Measurements from ENCODE around the gene PAM. TPM values are rescaled to one million over a fixed set of nuclear protein-coding genes. Genes with fewer than 3 reads are reported as not detected.

The PAM gene
- total and polyA plus RNA-seq, 11 donors, result 569 to 1,548 (median 1,087) TPM

- 82 to 89% (median 83%) methylated on average over 5 of the region's 5 CpGs for WGBS, 4 donors
- Histone ChIP-seq H3K4me1 (peaks cover 0 to 43% (median 19%) of the 10 kb centered on the region in 12 donors), H3K27me3 (no peaks in the 10 kb centered on the region), H3K27ac (no peak overlapping the region), H3K4me3 (no peak overlapping the region), H3K36me3 (no peaks in the 10 kb centered on the region), H3K9me3 (no peaks in the 10 kb centered on the region)
- no peak for DNase-seq
- ATAC-seq, result no peak
- intact Hi-C loops (cut with DNase I), result no loop called here
- TF ChIP-seq CTCF (IDR thresholded peaks at IDR 0.05) (no peak), POLR2A (IDR thresholded peaks at IDR 0.05) (no peak)
Observed at GRCh38 chr5:102818934-102819333, 63.8 kb downstream of the PAM start.

- peaks cover 0 to 39% (median 15%) of the 10 kb centered on the region in 12 donors for H3K4me1 ChIP-seq
- H3K4me3 ChIP-seq, result no peak overlapping the region
- intact Hi-C loops (cut with DNase I), result no loop called here
- no peak for ATAC-seq
- H3K27ac ChIP-seq, result no peak overlapping the region
- no peaks in the 10 kb centered on the region for H3K27me3 ChIP-seq
- TF ChIP-seq POLR2A (IDR thresholded peaks at IDR 0.05), result no peak
- TF ChIP-seq CTCF (IDR thresholded peaks at IDR 0.05), result no peak
- no peaks in the 10 kb centered on the region for H3K36me3 ChIP-seq
- DNase-seq, result no peak
- no peaks in the 10 kb centered on the region for H3K9me3 ChIP-seq
- WGBS, 4 donors, result 56 to 71% (median 61%) methylated on average over 5 of the region's 5 CpGs
Observed at GRCh38 chr5:102819634-102820033, 64.5 kb downstream of the PAM start.

- ATAC-seq (peak in 2 of 4 donors; percentile 64 to 65), DNase-seq (no peak)
- H3K4me1 ChIP-seq, result peaks cover 0 to 22% (median 5%) of the 10 kb centered on the region in 12 donors
- no peak overlapping the region for H3K4me3 ChIP-seq
- H3K9me3 ChIP-seq, result no peaks in the 10 kb centered on the region
- intact Hi-C loops (cut with DNase I), result no loop called here
- 75 to 82% (median 79%) methylated on average over 1 of the region's 1 CpG for WGBS, 4 donors
- TF ChIP-seq POLR2A (IDR thresholded peaks at IDR 0.05) (no peak), CTCF (IDR thresholded peaks at IDR 0.05) (no peak)
- no peaks in the 10 kb centered on the region for H3K36me3 ChIP-seq
- H3K27ac ChIP-seq, result peak overlapping the region in 1 of 12 donors; percentile 17
- H3K27me3 ChIP-seq, result no peaks in the 10 kb centered on the region
Observed at GRCh38 chr5:102823441-102823874, 68.4 kb downstream of the PAM start.

GRCh38 chr5:102826629-102827028 lies 71.5 kb downstream of the PAM start:
- H3K9me3 ChIP-seq, result no peaks in the 10 kb centered on the region
- H3K27ac ChIP-seq, result no peak overlapping the region
- no peak for DNase-seq
- no peaks in the 10 kb centered on the region for H3K27me3 ChIP-seq
- peaks cover 0 to 10% (median 0%) of the 10 kb centered on the region in 12 donors for H3K4me1 ChIP-seq
- TF ChIP-seq POLR2A (IDR thresholded peaks at IDR 0.05) (no peak), CTCF (IDR thresholded peaks at IDR 0.05) (no peak)
- ATAC-seq, result no peak
- no peaks in the 10 kb centered on the region for H3K36me3 ChIP-seq
- H3K4me3 ChIP-seq, result no peak overlapping the region
- intact Hi-C loops (cut with DNase I), result no loop called here

Data from heart left ventricle (tissue), 16 donors.